GM12878 (cell line): Measurements from ENCODE around the gene MUL1. TPM values are rescaled to one million over a fixed set of nuclear protein-coding genes. Genes with fewer than 3 reads are reported as not detected.

ENCODE experiments used
- ATAC-seq: fragments of 200-7000 bp; cut with Tn5 transposase; 3 replicates; pipeline ENCODE4 v1.9.1; 2020; ENCODE audit warnings: mild to moderate bottlenecking, moderate library complexity
- BruUV-seq: library from RNA; stranded (reverse); fragments of 400-500 nt; replicated peaks from 2 replicates; lab custom pipeline; 2021; lab: Mats Ljungman, UMichigan
- CTCF ChIA-PET: fragments of 300-600 bp; sonication (Branson Sonifier 250); formaldehyde crosslinking; extraction: SDS; loops from one replicate; lab custom pipeline; 2021; ENCODE audit warnings: inconsistent platforms; lab: Yijun Ruan, JAX
- POLR2A ChIA-PET: fragments of 350-600 bp; formaldehyde crosslinking; extraction: SDS; loops from one replicate; lab custom pipeline; 2021; ENCODE audit warnings: inconsistent platforms; lab: Charles Lee
- RAD21 ChIA-PET: fragments of 300-600 bp; sonication (Branson Sonifier 250); formaldehyde crosslinking; loops from one replicate; lab custom pipeline; 2023; ENCODE audit warnings: antibody characterized with exemption; ENCODE audit not compliant: unreplicated experiment; lab: Charles Lee
- SMC1A ChIA-PET: fragments of 300-600 bp; sonication (Branson Sonifier 250); formaldehyde crosslinking; loops from one replicate; lab custom pipeline; 2023; ENCODE audit not compliant: unreplicated experiment, uncharacterized antibody; lab: Charles Lee
- DNase-seq: peaks from one replicate; pipeline ENCODE4 v3.0.0-alpha.2; 2011; ENCODE audit warnings: low read depth, low spot score
- FAIRE-seq: peaks from 3 replicates; lab custom pipeline; 2011; peaks lifted over from hg19 to GRCh38; lab: Jason Lieb, UNC
- H2AFZ ChIP-seq: 2 replicates; pipeline ENCODE4 v1.6.0; 2011; ENCODE audit warnings: low read depth, low read length, control low read depth; ENCODE audit not compliant: control insufficient read depth
- H3K27ac ChIP-seq: 2 replicates; pipeline ENCODE4 v1.5.1; 2011; ENCODE audit warnings: control low read depth; ENCODE audit not compliant: control insufficient read depth, insufficient read depth
- H3K27me3 ChIP-seq, 2 experiments: replicated peaks in 1 of 2; 2 replicates each; pipeline versions ENCODE4 v1.6.0 to v1.6.1; 2011; ENCODE audit warnings: low read length in 1 of 2; ENCODE audit not compliant: control insufficient read depth in 2 of 2, insufficient read depth in 2 of 2
- H3K36me3 ChIP-seq, 2 experiments: 2 replicates each; pipeline ENCODE4 v1.5.1; 2011; ENCODE audit warnings: low read length in 1 of 2; ENCODE audit not compliant: control insufficient read depth in 2 of 2, insufficient read depth in 2 of 2
- H3K4me1 ChIP-seq: 2 replicates; pipeline ENCODE4 v1.6.1; 2011; ENCODE audit warnings: mild to moderate bottlenecking, low read length, moderate library complexity, mixed read lengths; ENCODE audit not compliant: control insufficient read depth, insufficient read depth
- H3K4me2 ChIP-seq: 2 replicates; pipeline ENCODE4 v1.6.0; 2011; ENCODE audit warnings: control low read depth; ENCODE audit not compliant: control insufficient read depth, insufficient read depth
- H3K4me3 ChIP-seq: fragments of 200-600 bp; sonication (generic); 2 replicates; pipeline ENCODE4 v1.5.1; 2016
- H3K79me2 ChIP-seq: 2 replicates; pipeline ENCODE4 v1.6.0; 2011; ENCODE audit warnings: low read length; ENCODE audit not compliant: control insufficient read depth, insufficient read depth
- H3K9ac ChIP-seq: 2 replicates; pipeline ENCODE4 v1.8.0; 2011; ENCODE audit warnings: low read length, control low read depth, mixed read lengths; ENCODE audit not compliant: control insufficient read depth, insufficient read depth
- H3K9me3 ChIP-seq: replicated peaks from 3 replicates; pipeline ENCODE4 v1.5.1; 2011; ENCODE audit warnings: mild to moderate bottlenecking, low read length; ENCODE audit not compliant: control insufficient read depth, insufficient read depth
- H4K20me1 ChIP-seq: 2 replicates; pipeline ENCODE4 v1.6.0; 2011; ENCODE audit not compliant: control insufficient read depth, insufficient read depth
- BACH1 ChIP-seq: fragments of 450-650 bp; IDR thresholded peaks from 2 replicates; pipeline ENCODE4 v1.6.1; 2017; ENCODE audit warnings: mild to moderate bottlenecking, borderline replicate concordance
- CEBPZ ChIP-seq: fragments of 150-350 bp; IDR thresholded peaks from 2 replicates; pipeline ENCODE4 v1.6.1; 2016; ENCODE audit warnings: low read depth, low read length
- FOXK2 ChIP-seq: fragments of 450-650 bp; IDR thresholded peaks from 2 replicates; pipeline ENCODE4 v1.6.1; 2017; ENCODE audit warnings: mild to moderate bottlenecking, moderate library complexity
- GABPA ChIP-seq: IDR thresholded peaks from 2 replicates; pipeline ENCODE4 v1.6.1; 2014; ENCODE audit warnings: antibody characterized with exemption, low read depth, mild to moderate bottlenecking, inconsistent platforms
- MYB ChIP-seq: fragments of 150-350 bp; IDR thresholded peaks from 2 replicates; pipeline ENCODE4 v1.6.1; 2014; ENCODE audit warnings: mild to moderate bottlenecking, low read depth, low read length, borderline replicate concordance
- NR2F1 ChIP-seq: fragments of 450-650 bp; conservative IDR thresholded peaks from 2 replicates; pipeline ENCODE4 v1.6.1; 2017; ENCODE audit warnings: mild to moderate bottlenecking
- POLR2A ChIP-seq: IDR thresholded peaks from 2 replicates; pipeline ENCODE4 v1.6.1; 2011; ENCODE audit warnings: low read depth, mild to moderate bottlenecking, low read length
- TAF1 ChIP-seq: IDR thresholded peaks from 2 replicates; pipeline ENCODE4 v1.6.1; 2011; ENCODE audit warnings: mild to moderate bottlenecking, low read depth, low read length, borderline replicate concordance
- TCF7 ChIP-seq: IDR thresholded peaks from 2 replicates; pipeline ENCODE4 v1.6.1; 2014; ENCODE audit warnings: antibody characterized with exemption, borderline replicate concordance
- ZNF207 ChIP-seq: fragments of 450-650 bp; IDR thresholded peaks from 2 replicates; pipeline ENCODE4 v1.6.1; 2014; ENCODE audit warnings: antibody characterized with exemption, mild to moderate bottlenecking, borderline replicate concordance
- WGBS: methylation state at CpG from one replicate; pipeline ENCODE4 v1.1.6; 2016; ENCODE audit warnings: low lambda C conversion rate; ENCODE audit not compliant: insufficient replicate concordance, insufficient coverage; ENCODE audit errors: missing lambda C conversion rate; 5-methylcytosine and 5-hydroxymethylcytosine counted together
- in situ Hi-C: fragments of 300-500 bp; cut with MboI; formaldehyde crosslinking; loops from 9 replicates; pipeline ENCODE4 v1.14.3; 2018; ENCODE audit warnings: mixed read lengths
- intact Hi-C: fragments of 100-400 bp; cut with micrococcal nuclease; formaldehyde crosslinking; loops from one replicate; pipeline ENCODE4 v1.14.2; 2022; ENCODE audit not compliant: unreplicated experiment
- polyA plus RNA-seq, 11 experiments: library from polyadenylated mRNA; depleted of rRNA in 4 of 11; unstranded in 6 of 11; stranded (reverse) in 5 of 11; fragments of >200 nt; fragmentation: Nextera tagmentation in 4 of 11; fragmentation: Illumina TruSeq in 1 of 11; extraction: Ambion mirVana in 4 of 11; extraction: Trizol in 1 of 11; gene quantifications; 1 replicate in 1 of 11; 2 replicates in 10 of 11; pipeline versions ENCODE4 v1.2.1 to v1.2.3, GENCODE V29; 2011 to 2016; ENCODE audit warnings: inconsistent platforms in 2 of 11, missing spikeins in 2 of 11, low read depth in 1 of 11
- total RNA-seq, 4 experiments: library from RNA; depleted of rRNA in 3 of 4; stranded (reverse); fragments of >200 nt in 3 of 4; fragmentation: Illumina TruSeq in 1 of 4; extraction: Trizol in 1 of 4; gene quantifications; 2 replicates each; pipeline versions ENCODE4 v1.2.1 to v1.2.3, GENCODE V29; 2013 to 2021
- TF ChIP-seq, protein P1 (sequence below): IDR thresholded peaks from 2 replicates; pipeline ENCODE4 v1.6.1; 2011; ENCODE audit warnings: mild to moderate bottlenecking, low read depth, low read length, moderate library complexity; ENCODE audit not compliant: insufficient replicate concordance

MUL1 gene
- total and polyA plus RNA-seq, 10 of the 15 experiments (the other 5 are each of a cell fraction or from before 2014, with no cell fraction given) = 4.9 to 27.0 (median 15.5) TPM

- Histone ChIP-seq H3K36me3 (peaks cover 7 to 9% of the 10 kb centered on the region in 2 experiments; a peak in 3 of 4 replicates), H3K4me1 (no peaks in the 10 kb centered on the region), H3K4me3 (no peak overlapping the region), H3K27ac (no peak overlapping the region), H2AFZ (no peak overlapping the region), H3K9ac (no peak overlapping the region), H4K20me1 (no peaks in the 10 kb centered on the region), H3K79me2 (no peaks in the 10 kb centered on the region), H3K4me2 (no peak overlapping the region), H3K9me3 (no peaks in the 10 kb centered on the region), H3K27me3 (no peaks in the 10 kb centered on the region; a peak in 1 of 4 replicates)
- FAIRE-seq = no peak
- intact Hi-C loops (no loop called here), in situ Hi-C loops (loop anchor here (10.0 kb wide), 1 partner anchor 581 kb away; no protein-coding TSS in a partner anchor)
- no peak for ATAC-seq
- DNase-seq = no peak
- ChIA-PET POLR2A (no interaction called here), CTCF (interaction anchor here (1.0 to 3.6 kb wide), 3 partner anchors 133 to 578 kb away, joined by 3 to 39 read pairs (median 25); no protein-coding TSS in a partner anchor), RAD21 (interaction anchor here (1.0 to 1.7 kb wide), 2 partner anchors 9 to 279 kb away, joined by 3 to 4 read pairs; partner anchors contain the start of gene CAMK2N1), SMC1A (interaction anchor here (0.8 to 1.0 kb wide), 2 partner anchors 10 to 133 kb away, joined by 3 to 4 read pairs; no protein-coding TSS in a partner anchor)
- TF ChIP-seq TAF1 = no peak
- TF ChIP-seq, protein P1, sequence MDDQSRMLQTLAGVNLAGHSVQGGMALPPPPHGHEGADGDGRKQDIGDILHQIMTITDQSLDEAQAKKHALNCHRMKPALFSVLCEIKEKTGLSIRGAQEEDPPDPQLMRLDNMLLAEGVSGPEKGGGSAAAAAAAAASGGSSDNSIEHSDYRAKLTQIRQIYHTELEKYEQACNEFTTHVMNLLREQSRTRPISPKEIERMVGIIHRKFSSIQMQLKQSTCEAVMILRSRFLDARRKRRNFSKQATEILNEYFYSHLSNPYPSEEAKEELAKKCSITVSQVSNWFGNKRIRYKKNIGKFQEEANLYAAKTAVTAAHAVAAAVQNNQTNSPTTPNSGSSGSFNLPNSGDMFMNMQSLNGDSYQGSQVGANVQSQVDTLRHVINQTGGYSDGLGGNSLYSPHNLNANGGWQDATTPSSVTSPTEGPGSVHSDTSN = no peak
- TF ChIP-seq GABPA = no peak
- no peak for TF ChIP-seq CEBPZ
- no peak for TF ChIP-seq TCF7
- no peak for TF ChIP-seq BACH1
- no peak for TF ChIP-seq MYB
- TF ChIP-seq NR2F1 = no peak
- TF ChIP-seq FOXK2 = no peak
- no peak for TF ChIP-seq POLR2A
- TF ChIP-seq ZNF207 = no peak
- BruUV-seq = no TSS peak
- 95% methylated on average over 1 of the region's 1 CpG for WGBS
Observed at GRCh38 chr1:20495661-20496060, 12.3 kb downstream of the MUL1 start.
